ENCODE results near the gene RPP25L. TPM values are rescaled to one million over a fixed set of nuclear protein-coding genes. Genes with fewer than 3 reads are reported as not detected.

Gene RPP25L
- polyA plus RNA-seq, 1 of the 3 experiments (the other 2 are of a cell fraction): 47.6 TPM

DNA sequence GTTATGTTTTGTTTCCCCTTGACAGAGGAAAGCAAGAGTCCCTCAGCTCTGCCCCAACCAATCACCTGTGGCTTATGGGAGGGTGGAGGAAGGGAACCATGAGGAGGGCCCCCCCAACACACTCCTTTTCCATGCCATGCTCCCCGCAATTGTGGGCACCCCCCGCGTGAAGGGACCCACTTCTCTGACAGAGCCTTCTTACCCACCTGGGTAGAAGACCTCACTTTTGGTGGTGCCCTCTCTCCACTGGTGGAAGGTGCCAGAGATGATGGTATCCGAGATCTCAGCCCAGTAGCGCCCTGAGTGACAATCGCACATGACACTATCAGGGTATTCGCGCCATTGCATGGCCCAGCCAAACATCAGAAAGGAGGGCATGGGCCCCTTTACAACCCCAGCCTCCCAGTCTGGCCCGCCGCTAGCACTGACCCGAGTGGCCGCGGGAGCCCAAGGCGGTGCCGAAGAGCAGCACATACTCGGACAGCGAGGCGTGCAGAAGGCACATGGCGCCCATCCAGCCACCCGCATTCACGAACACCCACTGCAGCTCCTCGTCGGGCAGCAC lies 25.0 kb upstream of the RPP25L start:
- peaks cover 4 to 20% of the 10 kb centered on the region in 2 experiments; a peak in 1 of 4 replicates for H3K4me1 ChIP-seq (ENCODE audit: control insufficient read depth in 1 of 2, insufficient read depth in 2 of 2, low read depth in 1 of 2, low read length in 1 of 2)
- CTCF ChIA-PET: interaction anchor here (0.6 to 12.3 kb wide), 11 partner anchors 12 to 233 kb away, joined by 3 to 256 read pairs (median 7); partner anchors contain the start of genes GALT, IL11RA and RPP25L
- WGBS (ENCODE audit: low lambda C conversion rate): 0% methylated on average over 11 of the region's 23 CpGs
- peaks cover 22% of the 10 kb centered on the region for H3K79me2 ChIP-seq (ENCODE audit: insufficient read depth)
- peak overlapping the region; percentile 66 to 69 for H3K4me3 ChIP-seq (ENCODE audit: low read depth in 2 of 2, low read length in 1 of 2)
- no peaks in the 10 kb centered on the region for H3K9me3 ChIP-seq
- no peaks in the 10 kb centered on the region for H3K27me3 ChIP-seq (ENCODE audit: insufficient read depth)
- DNase-seq: no peak
- peak overlapping the region; percentile 67 for H3K9ac ChIP-seq
- no peaks in the 10 kb centered on the region for H3F3A ChIP-seq (replicated peaks; ENCODE audit: insufficient read depth)
- peak overlapping the region; percentile 69 for H2AFZ ChIP-seq (ENCODE audit: low read depth)
- H3K36me3 ChIP-seq (replicated peaks in 1 of 2; ENCODE audit: control insufficient read depth in 1 of 2, insufficient read depth in 2 of 2, low read length in 1 of 2): peaks cover 0 to 5% of the 10 kb centered on the region in 2 experiments
- H4K20me1 ChIP-seq (ENCODE audit: insufficient read depth): 0 out of 2 replicates have a peak, but pooled peaks cover 3% of the 10 kb centered on the region
- H3K27ac ChIP-seq (ENCODE audit: low read depth in 2 of 2, low read length in 1 of 2): peak overlapping the region; percentile 32 to 72; a peak in 3 of 4 replicates
- H3K9me2 ChIP-seq: no peaks in the 10 kb centered on the region
- TF ChIP-seq GABPA (IDR thresholded peaks at IDR 0.05; ENCODE audit: low read depth) (no peak), USF1 (IDR thresholded peaks at IDR 0.05; ENCODE audit: borderline replicate concordance, low read depth) (no peak; the same call in 1 of the 2 replicates), MXI1 (IDR thresholded peaks at IDR 0.05; ENCODE audit: low read depth, low read length) (peak; percentile 88)
- TF ChIP-seq, protein P1, sequence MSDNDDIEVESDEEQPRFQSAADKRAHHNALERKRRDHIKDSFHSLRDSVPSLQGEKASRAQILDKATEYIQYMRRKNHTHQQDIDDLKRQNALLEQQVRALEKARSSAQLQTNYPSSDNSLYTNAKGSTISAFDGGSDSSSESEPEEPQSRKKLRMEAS (IDR thresholded peaks at IDR 0.05; ENCODE audit: low read depth): peak; percentile 97
- POLR2A ChIA-PET: interaction anchor here (0.6 to 2.3 kb wide), 8 partner anchors 9 to 585 kb away, joined by 3 to 22 read pairs (median 10); partner anchors contain the start of genes DCTN3 and GALT
- H3K4me2 ChIP-seq: peak overlapping the region; percentile 98

GRCh38 chr9:34635556-34635955 lies 23.7 kb upstream of the RPP25L start:
- H3K79me2 ChIP-seq (ENCODE audit: insufficient read depth): peaks cover 22% of the 10 kb centered on the region
- 0 out of 2 replicates have a peak, but pooled peaks cover 3% of the 10 kb centered on the region for H4K20me1 ChIP-seq (ENCODE audit: insufficient read depth)
- TF ChIP-seq CHD2 (IDR thresholded peaks at IDR 0.05; ENCODE audit: low read length, partially characterized antibody): no peak
- H3F3A ChIP-seq (replicated peaks; ENCODE audit: insufficient read depth): no peaks in the 10 kb centered on the region
- H3K4me1 ChIP-seq (ENCODE audit: control insufficient read depth in 1 of 2, insufficient read depth in 2 of 2, low read depth in 1 of 2, low read length in 1 of 2): peaks cover 4 to 20% of the 10 kb centered on the region in 2 experiments; a peak in 1 of 4 replicates
- H3K4me3 ChIP-seq (ENCODE audit: low read depth in 2 of 2, low read length in 1 of 2): no peak overlapping the region
- ChIA-PET CTCF (interaction anchor here (1.2 to 12.3 kb wide), 11 partner anchors 11 to 232 kb away, joined by 3 to 256 read pairs (median 26); partner anchors contain the start of genes DCTN3, GALT, IL11RA and RPP25L), POLR2A (no interaction called here)
- no peaks in the 10 kb centered on the region for H3K9me3 ChIP-seq
- H3K9me2 ChIP-seq: no peaks in the 10 kb centered on the region
- H3K9ac ChIP-seq: no peak overlapping the region
- no peak overlapping the region for H3K27ac ChIP-seq (ENCODE audit: low read depth in 2 of 2, low read length in 1 of 2)
- H3K4me2 ChIP-seq: no peak overlapping the region; the same call in 1 of the 2 replicates
- DNase-seq: no peak
- 94% methylated on average over 11 of the region's 14 CpGs for WGBS (ENCODE audit: low lambda C conversion rate)
- H3K27me3 ChIP-seq (ENCODE audit: insufficient read depth): no peaks in the 10 kb centered on the region
- H3K36me3 ChIP-seq (replicated peaks in 1 of 2; ENCODE audit: control insufficient read depth in 1 of 2, insufficient read depth in 2 of 2, low read length in 1 of 2): peaks cover 0 to 5% of the 10 kb centered on the region in 2 experiments
- no peak overlapping the region for H2AFZ ChIP-seq (ENCODE audit: low read depth)

DNA sequence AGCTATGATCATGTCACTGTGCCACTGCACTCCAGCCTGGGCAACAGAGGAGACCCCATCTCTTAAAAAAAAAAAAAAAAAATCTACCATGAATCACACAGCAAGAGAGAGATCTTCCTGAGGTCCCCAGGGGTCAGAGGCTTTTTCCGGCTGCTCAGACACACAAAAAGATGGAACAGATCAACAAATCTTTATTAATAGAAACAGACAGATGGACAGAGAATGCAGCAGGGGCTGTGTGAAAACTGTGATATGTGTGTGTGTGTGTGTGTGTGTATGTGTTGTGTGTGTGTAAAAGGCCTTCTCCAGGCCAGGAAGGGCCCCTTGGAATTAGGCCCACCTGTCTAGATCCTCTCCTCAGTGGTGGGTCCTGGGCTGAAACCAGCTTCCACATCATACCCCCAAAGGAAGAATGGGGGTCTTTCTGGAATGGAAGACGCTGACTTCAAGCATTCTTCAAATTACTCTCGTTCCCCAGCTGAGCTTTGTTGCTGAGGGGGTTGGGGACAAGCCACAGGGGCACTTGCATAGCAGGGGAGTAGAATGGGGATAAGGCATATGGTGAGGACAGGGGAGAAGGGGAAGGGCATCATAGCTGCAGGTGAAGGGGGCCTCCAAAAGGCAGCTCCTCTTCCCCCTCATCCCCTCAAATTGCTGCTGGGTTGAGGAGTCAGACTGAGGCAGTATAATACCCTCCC lies 22.8 kb upstream of the RPP25L start:
- ChIA-PET CTCF (interaction anchor here (0.6 to 12.3 kb wide), 39 partner anchors 10 to 509 kb away, joined by 3 to 256 read pairs (median 4); partner anchors contain the start of genes CCL21, CCL27, CNTFR and DCTN3), POLR2A (no interaction called here)
- TF ChIP-seq RFX5 (IDR thresholded peaks at IDR 0.05; ENCODE audit: low read length) (no peak), NRF1 (IDR thresholded peaks at IDR 0.05; ENCODE audit: low read depth, low read length) (no peak)
- DNase-seq: no peak
- Histone ChIP-seq H3K27ac (ENCODE audit: low read depth in 2 of 2, low read length in 1 of 2) (no peak overlapping the region), H3K9ac (no peak overlapping the region), H4K20me1 (ENCODE audit: insufficient read depth) (0 out of 2 replicates have a peak, but pooled peaks cover 3% of the 10 kb centered on the region), H3K79me2 (ENCODE audit: insufficient read depth) (peaks cover 22% of the 10 kb centered on the region), H3K4me1 (ENCODE audit: control insufficient read depth in 1 of 2, insufficient read depth in 2 of 2, low read depth in 1 of 2, low read length in 1 of 2) (peaks cover 4 to 20% of the 10 kb centered on the region in 2 experiments; a peak in 1 of 4 replicates), H2AFZ (ENCODE audit: low read depth) (no peak overlapping the region), H3K4me3 (ENCODE audit: low read depth in 2 of 2, low read length in 1 of 2) (no peak overlapping the region), H3K36me3 (replicated peaks in 1 of 2; ENCODE audit: control insufficient read depth in 1 of 2, insufficient read depth in 2 of 2, low read length in 1 of 2) (peaks cover 0 to 5% of the 10 kb centered on the region in 2 experiments), H3K4me2 (no peak overlapping the region), H3K9me2 (no peaks in the 10 kb centered on the region), H3K9me3 (no peaks in the 10 kb centered on the region), H3F3A (replicated peaks; ENCODE audit: insufficient read depth) (no peaks in the 10 kb centered on the region), H3K27me3 (ENCODE audit: insufficient read depth) (peaks cover 3% of the 10 kb centered on the region; the same call in 1 of the 2 replicates)
- WGBS (ENCODE audit: low lambda C conversion rate): 87% methylated on average over 3 of the region's 3 CpGs
